A673 (cell line): ENCODE data around the gene LRRFIP1. TPM values are rescaled to one million over a fixed set of nuclear protein-coding genes. Genes with fewer than 3 reads are reported as not detected.

Experiments used
- BruUV-seq: library from RNA; stranded (reverse); fragments of 400-500 nt; replicated peaks from 2 replicates; lab custom pipeline; 2021; lab: Mats Ljungman, UMichigan
- CTCF ChIA-PET: fragments of 300-600 bp; sonication (Branson Sonifier 250); formaldehyde crosslinking; loops from one replicate; lab custom pipeline; 2022; ENCODE audit warnings: antibody characterized with exemption; lab: Charles Lee
- POLR2A ChIA-PET: fragments of 300-600 bp; sonication (Branson Sonifier 250); formaldehyde crosslinking; loops from one replicate; lab custom pipeline; 2022; ENCODE audit warnings: antibody characterized with exemption; ENCODE audit not compliant: low non-redundant PET; lab: Charles Lee
- DNase-seq: peaks from one replicate; pipeline ENCODE4 v3.0.0-alpha.2; 2015; ENCODE audit warnings: low spot score
- H3K27ac ChIP-seq: fragments of 200-600 bp; sonication (generic); 2 replicates; pipeline ENCODE4 v1.5.1; 2016; ENCODE audit warnings: mixed run types, low read depth, mild to moderate bottlenecking, mixed read lengths, antibody characterized with exemption, low read length; ENCODE audit not compliant: poor library complexity, severe bottlenecking
- H3K27me3 ChIP-seq: fragments of 200-600 bp; sonication (generic); replicated peaks from 2 replicates; pipeline ENCODE4 v1.6.1; 2017; ENCODE audit warnings: mixed run types, low read depth, mild to moderate bottlenecking, mixed read lengths, antibody characterized with exemption, low read length; ENCODE audit not compliant: insufficient read depth, poor library complexity
- H3K36me3 ChIP-seq: fragments of 200-600 bp; sonication (generic); 2 replicates; pipeline ENCODE4 v1.6.1; 2016; ENCODE audit warnings: mixed run types, mild to moderate bottlenecking, mixed read lengths, antibody characterized with exemption, low read length; ENCODE audit not compliant: insufficient read depth, poor library complexity, severe bottlenecking
- H3K4me1 ChIP-seq: fragments of 200-600 bp; sonication (generic); 2 replicates; pipeline ENCODE4 v1.6.1; 2017; ENCODE audit warnings: mixed run types, mild to moderate bottlenecking, mixed read lengths, antibody characterized with exemption, low read length; ENCODE audit not compliant: insufficient read depth, poor library complexity, severe bottlenecking
- H3K4me3 ChIP-seq: fragments of 200-600 bp; sonication (generic); 2 replicates; pipeline ENCODE4 v1.5.1; 2016; ENCODE audit warnings: low read depth, mixed run types, mild to moderate bottlenecking, mixed read lengths, low read length; ENCODE audit not compliant: poor library complexity, severe bottlenecking
- H3K9me3 ChIP-seq: fragments of 200-600 bp; sonication (generic); 2 replicates; pipeline ENCODE4 v1.6.1; 2016; ENCODE audit warnings: mixed run types, low read depth, mild to moderate bottlenecking, mixed read lengths, antibody characterized with exemption, low read length; ENCODE audit not compliant: poor library complexity, severe bottlenecking
- CTCF ChIP-seq: fragments of 300-800, 200-600 bp; sonication (generic); conservative IDR thresholded peaks from 2 replicates; pipeline ENCODE4 v1.5.1; 2017; ENCODE audit warnings: low read depth, mild to moderate bottlenecking, antibody characterized with exemption, low read length, moderate library complexity, mixed read lengths
- EZH2 ChIP-seq: fragments of 200-600 bp; sonication (generic); IDR thresholded peaks from 2 replicates; pipeline ENCODE4 v1.6.1; 2017; ENCODE audit warnings: borderline replicate concordance, low read depth, mild to moderate bottlenecking, mixed read lengths, antibody characterized with exemption, low read length; ENCODE audit not compliant: poor library complexity, severe bottlenecking
- intact Hi-C: fragments of 100-400 bp; cut with micrococcal nuclease; formaldehyde crosslinking; loops from one replicate; pipeline ENCODE4 v1.10.0; 2022; ENCODE audit not compliant: unreplicated experiment
- total RNA-seq: library from RNA; stranded (reverse); gene quantifications from 2 replicates; pipeline ENCODE4 v1.2.3, GENCODE V29; 2021

The LRRFIP1 gene
- total RNA-seq, 1 experiment from 2014 or later = 69.3 TPM

GRCh38 chr2:237672731-237673129 lies 45.3 kb downstream of the LRRFIP1 start:
- H3K36me3 ChIP-seq = no peaks in the 10 kb centered on the region
- peaks cover 50% of the 10 kb centered on the region for H3K4me1 ChIP-seq
- H3K27me3 ChIP-seq = no peaks in the 10 kb centered on the region
- no peaks in the 10 kb centered on the region for H3K9me3 ChIP-seq
- no peak overlapping the region for H3K4me3 ChIP-seq
- POLR2A ChIA-PET = no interaction called here
- DNase-seq = no peak
- intact Hi-C loops = loop anchor here (1.0 to 2.0 kb wide), 2 partner anchors 73 to 590 kb away; no protein-coding TSS in a partner anchor
- peak overlapping the region; percentile 65 for H3K27ac ChIP-seq
- no peak for TF ChIP-seq EZH2
- no peak for TF ChIP-seq CTCF
- no TSS peak for BruUV-seq
- CTCF ChIA-PET = interaction anchor here (1.2 to 4.3 kb wide), 5 partner anchors 11 to 102 kb away, joined by 4 to 41 read pairs (median 5); no protein-coding TSS in a partner anchor

- peaks cover 50% of the 10 kb centered on the region for H3K4me1 ChIP-seq
- TF ChIP-seq EZH2 (no peak), CTCF (peak; percentile 89)
- peak overlapping the region; percentile 50 for H3K4me3 ChIP-seq
- intact Hi-C loops = loop anchor here (1.0 to 2.0 kb wide), 2 partner anchors 72 to 589 kb away; no protein-coding TSS in a partner anchor
- no TSS peak for BruUV-seq
- POLR2A ChIA-PET = no interaction called here
- no peaks in the 10 kb centered on the region for H3K36me3 ChIP-seq
- H3K27me3 ChIP-seq = no peaks in the 10 kb centered on the region
- no peaks in the 10 kb centered on the region for H3K9me3 ChIP-seq
- CTCF ChIA-PET = interaction anchor here (0.6 to 4.3 kb wide), 7 partner anchors 10 to 101 kb away, joined by 3 to 41 read pairs (median 4); no protein-coding TSS in a partner anchor
- DNase-seq = peak; percentile 90
- peak overlapping the region; percentile 65 for H3K27ac ChIP-seq
Measured at GRCh38 chr2:237673130-237674001, 46.0 kb downstream of the LRRFIP1 start.

GRCh38 chr2:237674731-237675276 lies 47.4 kb downstream of the LRRFIP1 start:
- ChIA-PET POLR2A (no interaction called here), CTCF (interaction anchor here (0.9 to 4.3 kb wide), 3 partner anchors 67 to 183 kb away, joined by 4 to 41 read pairs (median 5); no protein-coding TSS in a partner anchor)
- H3K4me3 ChIP-seq = peak overlapping the region; percentile 13
- no TSS peak for BruUV-seq
- peak overlapping the region; percentile 83 for H3K27ac ChIP-seq
- no peaks in the 10 kb centered on the region for H3K27me3 ChIP-seq
- intact Hi-C loops = no loop called here
- TF ChIP-seq EZH2 = no peak
- no peak for TF ChIP-seq CTCF
- peaks cover 39% of the 10 kb centered on the region for H3K4me1 ChIP-seq
- peak; percentile 80 for DNase-seq
- H3K36me3 ChIP-seq = no peaks in the 10 kb centered on the region
- no peaks in the 10 kb centered on the region for H3K9me3 ChIP-seq
